GM21529 (cell line): ENCODE results near the gene CASP1.
"Not testable (repeated sequence)": the region's sequence is repeated elsewhere in the genome, so short reads cannot be mapped to it uniquely, and the experiment has no call there.

ENCODE experiments used
- ATAC-seq: cut with Tn5 transposase; IDR thresholded peaks from one replicate; pipeline ENCODE4 v1.9.1; 2021; ENCODE audit not compliant: unreplicated experiment

CASP1 gene

GRCh38 chr11:105034813-105035620 lies at the start of gene CASP1:
Gene CASP1 (minus strand): TSS chr11:105035144. CDS start chr11:105035113, 31 bp downstream.
- peak; percentile 98 for ATAC-seq

- no peak for ATAC-seq
These were observed 46.6 kb upstream of the CASP1 start for GRCh38 chr11:105081412-105082150.

- ATAC-seq: not testable (repeated sequence)
These were observed 45.4 kb upstream of the CASP1 start for GRCh38 chr11:105080171-105080906.

- no peak for ATAC-seq
These were observed 43.3 kb upstream of the CASP1 start for GRCh38 chr11:105078283-105078682.

GRCh38 chr11:105077141-105077790 lies 42.3 kb upstream of the CASP1 start:
- ATAC-seq: not testable (repeated sequence)

GRCh38 chr11:105074166-105074530 lies 39.2 kb upstream of the CASP1 start:
- ATAC-seq: no peak

GRCh38 chr11:105073456-105074165 lies 38.7 kb upstream of the CASP1 start:
- no peak for ATAC-seq

- not testable (repeated sequence) for ATAC-seq
These were observed 37.1 kb upstream of the CASP1 start for GRCh38 chr11:105072080-105072479.

GRCh38 chr11:105071089-105071732 lies 36.3 kb upstream of the CASP1 start:
- ATAC-seq: no peak

- ATAC-seq: no peak
These were observed 35.4 kb upstream of the CASP1 start for GRCh38 chr11:105070306-105070705.

- ATAC-seq: not testable (repeated sequence)
These were observed 34.8 kb upstream of the CASP1 start for GRCh38 chr11:105069749-105070148.

GRCh38 chr11:105063245-105063941 lies 28.4 kb upstream of the CASP1 start:
- not testable (repeated sequence) for ATAC-seq

GRCh38 chr11:105057432-105057831 lies 22.5 kb upstream of the CASP1 start:
- ATAC-seq: no peak

GRCh38 chr11:105056446-105056845 lies 21.5 kb upstream of the CASP1 start:
- ATAC-seq: no peak

GRCh38 chr11:105054723-105055493 lies 20.0 kb upstream of the CASP1 start:
- no peak for ATAC-seq

GRCh38 chr11:105052487-105052886 lies 17.5 kb upstream of the CASP1 start:
- ATAC-seq: no peak

GRCh38 chr11:105051559-105051958 lies 16.6 kb upstream of the CASP1 start:
- ATAC-seq: no peak

- ATAC-seq: no peak
These were observed 14.5 kb upstream of the CASP1 start for GRCh38 chr11:105049481-105049880.
